HG02623 (cell line): ENCODE measurements around the gene STUM.
"Not testable (repeated sequence)": the region's sequence is repeated elsewhere in the genome, so short reads cannot be mapped to it uniquely, and the experiment has no call there.

Source experiments
- ATAC-seq: cut with Tn5 transposase; IDR thresholded peaks from one replicate; pipeline ENCODE4 v1.9.1; 2021; ENCODE audit warnings: moderate library complexity; ENCODE audit not compliant: unreplicated experiment

Gene STUM, protein sequence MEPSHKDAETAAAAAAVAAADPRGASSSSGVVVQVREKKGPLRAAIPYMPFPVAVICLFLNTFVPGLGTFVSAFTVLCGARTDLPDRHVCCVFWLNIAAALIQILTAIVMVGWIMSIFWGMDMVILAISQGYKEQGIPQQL

DNA sequence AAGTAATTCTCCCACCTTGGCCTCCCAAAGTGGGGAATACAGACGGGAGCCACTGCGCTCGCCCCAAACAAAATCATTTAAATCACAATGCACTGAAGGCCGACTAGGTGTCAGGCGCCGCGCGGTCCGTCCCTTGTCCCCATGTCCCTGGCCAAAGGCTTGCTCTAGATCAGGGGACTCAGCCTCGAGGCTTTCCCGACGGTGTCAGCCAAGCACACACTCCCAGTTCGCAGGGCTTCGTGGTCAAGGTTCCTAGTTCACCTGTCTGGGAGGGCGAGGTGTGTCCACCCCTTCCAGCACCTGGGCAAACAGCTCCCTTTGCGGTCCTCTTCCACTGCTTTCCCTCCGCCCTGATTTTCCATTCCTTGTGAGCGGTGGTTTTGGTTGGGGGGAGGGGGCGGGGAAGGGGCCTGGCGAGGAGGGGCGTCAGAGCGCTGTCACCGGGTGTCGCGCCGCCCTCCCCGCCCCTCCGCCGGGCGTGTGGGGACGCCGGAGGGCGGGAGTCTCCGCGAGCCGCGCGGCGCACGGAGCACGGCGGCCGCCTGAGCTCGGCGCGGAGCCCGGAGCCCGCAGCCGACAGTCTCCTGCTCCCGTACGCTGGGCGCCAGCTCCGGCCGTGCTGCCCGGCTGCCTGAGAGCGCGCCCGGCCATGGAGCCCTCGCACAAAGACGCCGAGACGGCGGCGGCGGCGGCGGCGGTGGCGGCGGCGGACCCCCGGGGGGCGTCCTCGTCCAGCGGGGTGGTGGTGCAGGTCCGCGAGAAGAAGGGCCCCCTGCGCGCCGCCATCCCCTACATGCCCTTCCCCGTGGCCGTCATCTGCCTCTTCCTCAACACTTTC, at the start of gene STUM:
Gene STUM, plus strand, starts transcription at position 509 of the 838 bp plus-strand sequence. Its CDS starts 141 bp downstream, at position 650.
- no peak for ATAC-seq

DNA sequence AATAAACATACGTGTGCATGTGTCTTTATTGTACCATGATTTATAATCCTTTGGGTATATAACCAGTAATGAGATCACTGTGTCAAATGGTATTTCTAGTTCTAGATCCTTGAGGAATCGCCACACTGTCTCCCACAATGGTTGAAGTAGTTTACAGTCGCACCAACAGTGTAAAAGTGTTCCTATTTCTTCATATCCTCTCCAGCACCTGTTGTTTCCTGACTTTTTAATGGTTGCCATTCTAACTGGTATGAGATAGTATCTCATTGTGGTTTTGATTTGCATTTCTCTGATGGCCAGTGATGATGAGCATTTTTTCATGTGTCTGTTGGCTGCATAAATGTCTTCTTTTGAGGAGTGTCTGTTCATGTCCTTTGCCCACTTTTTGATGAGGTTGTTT, 48.9 kb upstream of the STUM start:
- not testable (repeated sequence) for ATAC-seq

DNA sequence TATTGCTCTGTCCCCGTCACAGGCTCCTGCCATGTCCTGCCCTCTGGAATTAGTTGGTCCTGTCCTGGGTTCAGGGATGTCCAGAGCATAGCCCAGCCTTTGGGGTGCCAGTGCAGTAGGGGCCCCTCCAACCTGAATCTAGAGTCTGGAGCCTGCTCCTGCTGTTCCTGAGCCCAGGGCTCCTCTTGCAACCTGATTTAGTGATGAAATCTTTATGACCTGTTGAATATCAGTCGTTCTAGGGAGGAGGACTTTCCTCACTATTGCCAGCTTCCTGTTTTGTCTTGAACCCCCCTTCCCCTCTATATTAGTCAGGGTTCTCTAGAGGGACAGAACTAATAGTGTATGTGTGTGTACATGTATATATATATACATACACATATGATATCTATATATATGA, 42.5 kb upstream of the STUM start:
- ATAC-seq: no peak

DNA sequence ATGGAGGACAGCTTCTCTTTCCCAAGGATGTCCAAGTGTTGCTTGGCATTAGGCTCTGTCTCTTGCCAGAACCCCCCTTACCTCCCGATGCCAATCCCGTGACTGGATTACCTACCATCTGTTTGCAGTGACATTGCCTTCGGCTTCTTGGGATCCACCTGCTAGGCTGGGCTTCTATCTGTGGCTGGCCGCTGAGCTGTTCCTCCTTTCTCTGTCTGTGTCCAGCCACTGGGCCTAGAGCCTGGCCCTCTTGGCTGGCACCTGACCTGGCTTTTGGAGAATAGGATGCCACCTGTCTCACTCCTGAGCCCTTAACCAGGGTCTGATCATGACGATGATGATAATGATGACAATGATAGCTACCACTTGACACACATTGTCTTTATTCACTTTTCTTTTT, 41.6 kb upstream of the STUM start:
- no peak for ATAC-seq

DNA sequence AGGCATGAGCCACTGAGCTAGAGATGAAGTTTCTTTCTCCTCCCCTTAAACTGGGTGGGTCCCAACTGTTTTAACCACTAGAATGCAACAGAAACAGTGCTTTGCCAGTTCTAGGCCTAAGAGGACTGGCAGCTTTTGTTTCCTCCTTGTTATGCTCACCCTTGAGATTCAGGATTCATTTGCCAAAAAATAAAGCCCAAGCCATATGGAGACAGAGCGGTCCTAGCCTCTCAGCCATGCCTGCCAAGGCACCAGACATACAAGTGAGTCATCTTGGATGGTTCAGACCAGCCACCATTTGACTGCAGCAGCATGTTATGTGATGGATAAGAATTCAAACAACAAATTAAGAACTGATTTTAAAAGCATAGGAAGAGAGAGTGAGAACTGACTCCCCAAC, 38.1 kb upstream of the STUM start:
- ATAC-seq: no peak

DNA sequence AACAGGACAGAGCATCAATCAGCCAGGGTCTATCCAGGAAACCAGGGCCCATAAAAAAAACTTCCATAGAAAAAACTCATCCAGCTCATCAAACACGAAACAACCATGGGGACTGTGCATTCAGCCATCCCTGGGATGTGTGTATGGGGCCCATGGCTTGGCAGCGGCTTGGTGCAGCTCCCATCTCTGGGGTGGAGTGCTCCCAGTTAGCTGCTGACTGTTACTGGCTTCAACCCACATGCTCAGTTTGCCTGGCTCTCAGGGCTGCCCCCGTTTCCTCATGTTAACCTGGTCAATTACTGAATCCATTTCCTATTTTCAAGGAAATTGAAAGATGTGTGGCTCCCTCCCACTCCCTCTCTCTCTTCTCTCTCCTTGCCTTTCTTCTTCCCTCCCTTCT, 37.3 kb upstream of the STUM start:
- no peak for ATAC-seq

DNA sequence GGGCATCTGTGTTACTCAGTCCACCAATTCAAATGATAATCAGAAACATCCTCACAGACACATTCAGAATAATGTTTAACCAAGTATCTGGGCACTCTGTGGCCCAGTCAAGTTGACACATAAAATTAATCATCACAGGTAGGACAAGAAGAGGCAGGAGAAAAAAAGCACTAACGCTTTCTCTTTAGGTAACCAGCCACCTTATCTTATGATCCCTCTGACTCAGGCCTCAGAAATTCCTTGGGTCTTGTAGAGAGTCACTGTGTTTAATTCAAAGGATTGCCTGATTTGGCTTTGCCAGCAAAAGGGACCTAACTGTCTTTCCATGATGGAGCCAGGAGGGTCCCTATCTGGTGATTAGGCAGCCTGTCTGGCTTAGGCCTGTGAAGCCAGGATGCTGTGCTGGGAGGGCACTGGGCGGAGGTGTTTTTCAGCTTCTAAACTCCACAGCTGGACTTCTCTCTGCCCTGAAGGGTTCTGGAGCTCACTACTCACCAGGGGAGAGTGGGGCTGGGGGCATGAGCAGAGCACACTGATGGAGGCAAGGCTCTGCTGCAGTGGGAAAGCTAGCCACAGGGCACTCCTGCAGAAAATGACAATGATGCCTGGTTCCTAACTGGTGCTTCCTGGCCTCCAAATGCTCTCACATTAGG, 36.4 kb upstream of the STUM start:
- ATAC-seq: no peak

DNA sequence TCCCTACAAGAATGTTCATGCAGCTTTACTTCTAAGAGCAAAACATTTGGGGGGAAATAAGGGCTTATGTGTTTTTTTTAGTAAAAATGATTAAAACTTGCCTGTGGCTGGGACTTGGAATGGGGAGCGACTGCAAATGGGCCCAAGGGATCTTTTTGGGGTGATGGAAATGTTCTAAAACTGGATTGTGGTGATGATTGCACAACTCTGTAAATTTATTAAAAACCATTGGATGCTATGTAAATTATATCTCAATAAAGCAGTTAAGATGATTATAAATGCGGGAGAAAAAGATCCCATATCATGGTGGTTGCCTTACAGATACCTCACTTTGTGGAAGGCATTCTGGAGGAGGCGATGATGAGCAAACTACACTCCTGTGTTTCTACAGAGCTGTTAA, 30.2 kb upstream of the STUM start:
- no peak for ATAC-seq

DNA sequence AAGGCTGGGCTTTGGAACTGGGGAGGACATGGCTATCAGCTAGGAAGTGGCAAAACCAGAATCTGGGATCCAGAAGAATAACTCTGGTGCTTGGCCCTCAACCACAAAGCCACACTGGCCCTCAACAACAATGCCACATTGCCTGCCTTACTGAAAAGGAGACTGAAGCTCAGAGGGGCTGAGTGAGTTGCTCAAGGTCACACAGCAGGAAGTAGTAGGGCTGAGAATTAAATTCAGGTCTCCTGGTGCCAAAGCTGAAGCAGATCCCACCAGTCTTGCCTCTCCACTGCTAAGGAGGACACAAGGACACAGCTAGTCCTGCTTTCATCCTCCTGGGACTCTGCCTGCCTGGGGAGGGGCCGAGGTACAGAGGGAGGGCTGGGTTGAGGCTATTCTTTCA, 29.4 kb upstream of the STUM start:
- ATAC-seq: no peak

DNA sequence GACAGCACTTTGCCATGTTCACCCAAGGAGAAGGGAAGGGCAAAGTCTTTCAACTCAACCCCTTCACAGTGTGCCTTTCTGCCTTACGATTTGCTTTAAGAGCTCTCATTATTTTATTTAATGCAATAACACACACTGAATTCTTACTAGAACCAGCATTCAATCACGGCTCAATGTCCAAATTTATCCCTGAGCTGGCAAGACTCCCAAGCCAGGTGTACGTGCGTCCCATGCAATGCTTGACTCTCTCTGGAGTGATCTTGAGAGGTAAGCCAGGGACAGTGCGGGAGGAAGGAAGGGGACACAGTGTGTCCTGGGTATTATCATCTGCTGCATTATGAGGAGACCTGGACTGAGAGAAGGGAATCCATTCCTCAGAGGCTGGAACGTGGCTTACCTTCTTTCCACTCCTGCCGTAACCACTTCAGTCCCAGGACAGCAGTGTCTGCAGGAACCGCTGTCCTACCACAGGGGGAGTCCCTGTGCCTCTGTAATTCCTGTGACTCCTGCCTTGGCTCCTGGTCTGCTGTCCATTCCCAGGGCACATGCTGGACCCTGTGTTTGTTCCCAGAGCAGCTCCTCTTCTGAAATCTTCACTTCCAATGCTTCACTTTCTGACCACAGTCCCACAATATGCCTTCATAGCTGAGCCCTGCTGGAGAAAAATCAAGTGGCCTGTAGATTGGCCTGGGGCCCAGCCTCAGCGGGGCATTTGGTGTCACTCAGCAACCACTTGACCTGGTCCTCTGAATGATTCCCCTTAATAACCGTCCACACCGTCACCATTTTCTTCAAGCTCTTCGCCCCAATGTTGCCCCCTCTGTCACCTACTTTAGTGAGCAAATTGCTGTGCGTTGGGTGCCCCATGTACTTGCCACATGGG, 28.6 kb upstream of the STUM start:
- ATAC-seq: no peak

DNA sequence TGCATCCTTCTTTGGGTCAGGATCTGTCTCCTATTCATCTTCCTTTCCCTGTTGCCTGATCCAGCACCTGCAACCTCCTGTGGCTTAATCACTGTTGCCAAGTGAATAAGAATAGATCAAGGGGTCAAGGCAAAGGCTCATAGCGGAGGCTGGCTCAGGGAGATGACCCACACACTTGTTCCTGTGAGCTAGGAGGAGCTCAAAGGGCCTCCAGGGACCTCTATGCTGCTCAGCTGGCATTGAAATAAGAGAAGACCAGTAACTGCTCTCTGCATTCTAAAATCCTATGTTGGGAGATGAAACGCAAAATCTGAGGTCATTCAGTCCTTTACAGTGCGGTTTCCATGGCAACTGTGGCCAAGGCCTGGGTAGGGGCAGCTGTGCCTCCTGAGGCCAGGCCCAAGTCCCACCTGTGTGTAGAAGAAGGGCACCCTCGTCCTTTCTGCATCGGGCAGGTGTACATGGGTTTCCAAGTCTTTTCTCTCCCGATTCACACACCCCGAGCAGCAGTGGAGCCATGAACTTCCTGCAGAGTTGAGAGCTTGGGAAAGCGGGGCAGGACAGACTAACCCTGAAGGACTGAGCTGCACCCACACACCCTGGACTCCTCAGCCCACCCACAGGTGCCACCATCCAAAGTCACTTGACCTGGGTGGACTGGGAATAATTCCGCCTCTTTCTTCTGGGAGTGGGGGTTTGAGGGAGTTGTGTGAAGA, 27.8 kb upstream of the STUM start:
- no peak for ATAC-seq

DNA sequence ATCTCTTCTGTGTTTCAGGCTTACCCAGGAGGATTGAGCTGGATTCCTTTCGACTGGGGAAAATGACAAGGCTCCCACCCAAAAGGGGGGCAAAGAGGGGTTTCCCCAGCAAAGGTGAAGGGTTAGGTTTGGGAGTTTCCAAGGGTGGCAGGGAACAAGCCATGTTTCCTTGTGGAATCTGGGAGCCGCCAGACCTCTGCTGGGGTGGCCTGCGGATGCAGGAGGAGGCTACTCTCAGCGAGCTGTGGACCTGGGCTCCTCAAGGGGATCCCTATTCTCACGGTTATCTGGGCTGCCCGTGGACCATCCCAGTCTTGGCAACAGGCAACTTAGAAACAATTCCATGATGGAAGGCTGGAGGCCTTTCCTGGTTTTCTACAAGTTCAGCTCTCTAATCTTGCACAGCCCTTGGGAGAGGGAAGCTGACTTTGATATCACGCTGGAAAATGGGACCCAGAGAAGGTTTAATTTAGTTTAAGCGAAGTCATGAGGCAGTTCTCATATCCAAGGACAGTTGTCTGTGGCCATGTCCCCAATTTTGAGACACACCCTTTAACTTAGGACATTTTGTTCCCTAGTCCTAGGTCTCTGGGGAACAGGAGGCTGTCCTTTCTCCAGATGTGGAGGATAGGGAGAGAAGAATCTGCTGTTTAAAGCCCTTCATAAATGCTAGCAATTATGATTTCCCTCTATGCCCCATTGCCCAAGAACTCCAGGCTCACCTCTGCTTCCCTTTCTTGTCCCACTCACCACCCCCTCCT, 24.7 kb upstream of the STUM start:
- ATAC-seq: no peak

DNA sequence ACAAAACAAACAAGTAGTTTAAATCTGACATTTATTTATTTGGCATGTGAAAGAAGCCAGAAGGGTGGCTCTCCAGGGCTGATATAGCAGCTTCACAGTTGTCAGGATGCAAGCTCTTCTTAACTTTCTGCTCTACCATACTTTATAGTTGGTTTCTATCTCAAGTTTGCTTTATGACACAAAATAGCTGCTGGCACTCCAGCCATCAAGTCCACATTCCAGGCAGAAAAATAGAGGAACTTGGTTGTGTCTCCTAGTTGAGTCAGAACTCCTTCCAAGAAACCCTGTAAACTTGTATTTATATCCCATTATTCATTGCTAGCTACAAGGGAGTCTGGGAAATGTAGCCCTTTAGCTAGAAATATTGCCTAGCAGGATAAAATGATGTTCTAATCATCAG, 24.0 kb upstream of the STUM start:
- no peak for ATAC-seq

DNA sequence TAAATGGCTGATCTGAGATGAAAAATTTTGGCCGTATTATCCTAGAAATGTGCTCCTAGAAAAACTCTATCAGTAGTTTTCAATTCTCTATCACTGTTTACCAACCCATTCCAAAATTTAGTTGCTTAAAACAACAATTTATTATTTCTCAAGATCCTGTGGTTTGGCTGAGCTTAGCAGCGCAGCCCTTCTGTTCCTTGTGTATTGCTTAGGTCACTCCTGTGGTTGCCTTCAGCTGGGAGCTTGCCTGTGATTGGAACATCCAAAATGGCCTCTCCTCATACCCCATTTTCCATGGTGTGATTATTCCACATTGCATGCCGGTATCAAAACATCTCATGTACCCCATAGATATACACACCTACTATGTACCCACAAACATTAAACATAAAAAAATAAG, 22.8 kb upstream of the STUM start:
- no peak for ATAC-seq

DNA sequence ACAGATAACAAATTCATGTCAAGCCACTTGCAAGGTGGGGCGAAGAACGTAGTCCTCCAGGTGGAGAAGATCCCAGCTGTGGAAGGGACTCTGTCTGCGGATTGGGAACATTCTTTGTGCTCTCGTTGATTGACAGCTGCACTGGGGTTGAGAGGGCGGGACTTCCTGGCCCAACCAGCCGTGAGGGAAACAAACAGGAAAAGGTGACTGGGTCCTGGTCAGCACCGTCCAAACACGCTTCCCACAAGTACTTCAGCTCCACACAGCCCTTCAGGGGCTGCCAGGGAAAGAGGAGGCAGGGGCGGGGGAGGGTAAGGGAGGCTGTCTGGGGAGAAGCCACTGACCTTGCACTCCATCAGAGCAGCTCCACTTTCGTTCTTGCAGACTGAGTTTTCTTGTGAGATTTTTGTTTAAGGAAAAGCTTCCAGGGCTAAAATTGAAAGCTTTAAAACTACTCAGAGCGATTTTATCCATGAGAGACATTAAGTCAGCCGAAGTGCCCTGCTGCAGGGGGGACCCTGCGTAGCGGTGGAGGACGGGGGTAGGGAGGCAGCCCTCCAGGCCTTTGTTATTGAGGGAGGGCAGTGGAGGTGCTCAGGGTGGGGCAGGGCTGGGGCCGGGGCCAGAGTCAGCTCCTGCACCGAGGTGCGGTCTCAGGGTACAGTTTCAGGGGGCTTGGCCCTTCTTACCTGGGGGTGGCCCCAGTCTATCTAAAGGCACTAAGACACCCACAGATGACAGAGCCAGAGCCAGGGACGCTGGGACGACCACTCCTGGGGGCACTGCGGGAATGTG, 21.6 kb upstream of the STUM start:
- no peak for ATAC-seq

DNA sequence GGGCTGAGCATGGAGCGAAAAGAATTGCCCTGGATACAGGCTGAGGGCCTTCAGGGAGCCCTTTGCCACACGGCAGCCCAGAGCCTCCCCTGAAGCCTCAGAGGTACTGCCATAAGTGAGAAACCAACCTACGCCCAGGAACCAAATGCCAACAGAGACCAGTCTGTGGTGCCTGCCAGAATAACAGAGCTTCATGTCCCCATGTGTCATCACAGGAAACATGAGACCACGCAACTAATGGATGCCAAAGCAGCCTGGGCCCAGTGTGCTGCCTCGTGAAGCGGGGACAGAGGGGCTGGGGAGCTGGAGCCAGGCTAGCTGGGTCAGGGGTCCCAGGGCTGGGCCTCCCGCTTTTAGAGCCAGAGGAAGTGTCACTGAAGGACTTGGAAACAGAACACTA, 18.7 kb upstream of the STUM start:
- ATAC-seq: no peak

DNA sequence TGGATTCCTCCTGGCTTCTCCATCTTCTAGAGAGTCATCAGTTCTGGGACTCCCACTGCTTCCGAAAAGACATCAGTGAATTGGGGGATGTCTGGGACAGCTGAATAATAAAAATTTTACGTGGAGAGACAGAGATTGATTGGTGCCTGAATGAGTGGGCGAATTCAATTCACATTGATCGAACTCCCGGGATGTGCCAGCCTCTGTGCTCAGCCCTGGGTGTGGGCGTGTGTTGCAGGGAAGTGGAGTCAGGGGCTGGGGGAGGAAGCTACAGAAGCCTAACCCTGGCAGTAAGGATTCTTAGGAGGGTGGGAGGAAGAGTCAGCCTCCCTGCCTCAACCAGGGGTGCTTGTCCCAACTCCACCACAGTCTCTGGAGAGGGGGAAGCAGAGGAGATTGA, 18.0 kb upstream of the STUM start:
- no peak for ATAC-seq

DNA sequence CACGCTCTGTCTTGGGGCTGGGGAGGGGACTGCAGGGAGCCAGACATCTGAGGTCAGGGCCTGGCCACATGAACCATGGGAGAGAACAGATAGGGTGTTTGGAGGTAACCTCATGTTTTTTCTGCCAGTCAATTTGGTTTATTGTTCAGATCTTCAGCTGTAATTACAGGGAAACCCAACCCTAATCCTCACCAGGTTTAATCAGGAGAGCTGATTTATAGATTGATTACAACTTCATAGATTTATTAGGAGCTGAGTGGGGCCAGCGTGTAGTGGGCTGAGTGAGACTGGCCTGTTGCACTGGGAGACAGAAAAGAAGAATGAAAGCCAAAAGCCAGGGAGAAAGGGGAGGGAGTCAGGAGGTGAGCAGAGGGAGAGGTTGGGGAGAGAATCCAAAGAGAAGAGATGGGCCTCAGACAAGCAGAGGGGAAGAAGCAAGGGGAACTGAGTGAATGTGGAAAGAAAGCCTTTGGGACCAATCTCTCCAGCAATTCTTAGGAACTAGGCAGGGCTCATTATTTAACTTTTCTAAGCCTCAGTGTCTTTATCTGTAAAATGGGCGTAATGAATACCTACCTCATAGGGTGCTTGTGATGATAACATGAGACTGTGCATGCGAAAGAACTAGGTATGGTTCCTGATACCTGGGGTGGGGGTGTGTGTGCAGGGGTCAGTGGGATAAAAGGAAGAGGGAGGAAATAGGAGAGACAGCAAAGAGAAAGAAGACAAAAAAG, 17.0 kb upstream of the STUM start:
- ATAC-seq: no peak
